Measurements from ENCODE around the gene IGFLR1.
A peak's percentile ranks its signal among the peaks of the same experiment; 100 is the strongest.

The IGFLR1 gene

DNA sequence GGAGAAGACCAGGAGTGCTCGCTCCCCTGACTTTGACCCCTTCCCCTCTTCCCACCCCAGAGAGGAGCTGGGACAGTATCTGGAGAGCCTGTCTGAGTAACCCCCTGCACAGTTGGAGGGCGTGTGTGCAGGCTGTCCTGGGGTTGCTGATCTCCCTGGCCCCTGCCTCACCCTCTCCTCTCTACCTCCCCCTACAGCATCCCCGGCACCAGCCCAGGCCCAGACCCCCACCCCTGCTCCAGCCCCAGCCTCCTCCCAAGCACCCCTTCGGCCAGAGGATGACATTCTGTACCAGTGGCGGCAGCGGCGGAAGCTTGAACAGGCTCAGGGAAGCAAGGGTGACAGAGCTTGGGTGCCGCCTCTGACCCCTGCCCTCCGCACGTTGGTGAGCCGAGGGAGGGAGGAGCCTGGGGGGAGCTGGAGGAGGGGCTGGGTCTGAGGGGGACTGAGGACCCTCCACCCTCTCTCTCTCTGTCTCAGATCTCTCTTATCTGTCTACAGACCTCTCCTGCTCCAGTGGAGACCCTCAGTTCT, 24.4 kb upstream of the IGFLR1 start:
- peaks cover 5% of the 10 kb centered on the region for H3K4me1 ChIP-seq (ENCODE audit: control insufficient read depth, insufficient read depth, low read length)
- DNase-seq (ENCODE audit: low read depth, low spot score): no peak
- H3K36me3 ChIP-seq (ENCODE audit: control insufficient read depth, insufficient read depth, low read length): peaks cover 4% of the 10 kb centered on the region
- no peaks in the 10 kb centered on the region for H3K9me3 ChIP-seq (ENCODE audit: control insufficient read depth, insufficient read depth, low read length)
- no CpG with 5 or more reads among the region's 11 CpGs for WGBS (ENCODE audit: insufficient coverage, insufficient read length)
- no peak overlapping the region for H3K27ac ChIP-seq (ENCODE audit: low read length)
- H3K27me3 ChIP-seq (ENCODE audit: control insufficient read depth, insufficient read depth, low read length): no peaks in the 10 kb centered on the region
- H3K4me3 ChIP-seq (ENCODE audit: low read length): no peak overlapping the region

DNA sequence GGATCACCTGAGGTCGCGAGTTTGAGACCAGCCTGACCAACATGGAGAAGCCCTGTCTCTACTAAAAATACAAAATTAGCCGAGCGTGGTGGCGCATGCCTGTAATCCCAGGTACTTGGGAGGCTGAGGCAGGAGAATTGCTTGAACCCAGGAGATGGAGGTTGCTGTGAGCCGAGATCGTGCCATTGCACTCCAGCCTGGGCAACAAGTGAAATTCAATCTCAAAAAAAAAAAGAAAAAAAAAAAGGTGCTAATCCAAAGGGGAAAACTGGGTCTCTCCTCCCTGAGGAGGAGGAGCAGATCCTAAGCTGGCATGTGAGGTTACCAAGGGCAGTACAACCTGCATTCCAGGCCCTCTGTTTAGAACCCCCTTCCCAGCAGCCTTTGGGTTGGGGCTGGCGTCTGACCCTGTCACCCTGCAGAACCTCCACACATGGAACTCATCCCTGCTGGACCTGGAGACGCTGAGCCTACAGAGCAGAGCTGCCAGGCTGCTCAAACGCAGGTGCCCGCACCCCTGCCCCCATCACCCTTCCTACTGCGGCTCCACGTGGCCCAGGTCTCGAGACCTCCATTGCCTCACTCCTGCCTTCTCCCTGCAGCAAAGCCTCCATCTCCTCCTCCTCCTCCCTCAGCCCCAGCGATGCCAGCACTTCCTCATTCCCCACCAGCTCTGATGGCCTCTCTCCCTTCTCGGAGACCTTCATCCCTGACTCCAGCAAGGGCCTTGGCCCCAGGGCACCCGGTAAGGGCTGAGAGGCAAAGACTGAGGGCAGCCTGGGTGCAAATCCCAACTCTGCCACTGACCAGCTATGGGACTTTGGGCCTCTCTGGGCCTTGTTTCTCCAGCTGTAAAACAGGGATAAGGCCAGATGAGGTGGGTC, 22.4 kb upstream of the IGFLR1 start:
- WGBS (ENCODE audit: insufficient coverage, insufficient read length): no CpG with 5 or more reads among the region's 17 CpGs
- DNase-seq (ENCODE audit: low read depth, low spot score): no peak
- Histone ChIP-seq H3K9me3 (ENCODE audit: control insufficient read depth, insufficient read depth, low read length) (no peaks in the 10 kb centered on the region), H3K36me3 (ENCODE audit: control insufficient read depth, insufficient read depth, low read length) (peaks cover 4% of the 10 kb centered on the region), H3K27ac (ENCODE audit: low read length) (no peak overlapping the region), H3K4me1 (ENCODE audit: control insufficient read depth, insufficient read depth, low read length) (peaks cover 5% of the 10 kb centered on the region), H3K4me3 (ENCODE audit: low read length) (no peak overlapping the region), H3K27me3 (ENCODE audit: control insufficient read depth, insufficient read depth, low read length) (no peaks in the 10 kb centered on the region)

DNA sequence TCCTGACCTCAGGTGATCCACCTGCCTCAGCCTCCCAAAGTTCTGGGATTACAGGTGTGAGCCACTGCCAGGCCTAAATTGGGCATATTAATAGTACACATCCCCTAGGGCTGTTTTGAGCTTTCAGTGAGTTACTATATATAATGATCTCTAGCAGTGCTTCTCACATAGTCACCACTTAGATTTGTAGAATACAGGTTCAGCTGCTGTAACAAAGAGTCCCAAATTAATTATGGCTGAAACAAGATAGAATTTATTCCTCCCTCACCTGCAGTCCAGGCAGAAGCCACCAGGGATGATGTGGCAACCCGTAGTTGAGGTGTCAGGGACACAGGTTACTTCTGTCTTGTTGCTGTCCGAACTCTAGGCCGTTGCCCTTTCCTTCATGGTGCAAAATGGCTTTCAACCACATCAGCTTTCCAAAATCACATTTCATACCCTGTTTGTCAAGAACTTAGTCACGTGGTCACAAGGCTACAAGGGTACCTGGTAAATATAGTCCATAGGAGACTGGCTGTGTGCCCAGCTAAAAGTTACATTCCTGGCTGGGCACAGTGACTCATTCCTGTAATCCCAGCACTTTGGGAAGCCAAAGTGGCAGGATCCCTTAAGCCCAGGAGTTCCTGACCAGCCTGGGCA, 18.6 kb upstream of the IGFLR1 start:
- DNase-seq (ENCODE audit: low read depth, low spot score): no peak
- Histone ChIP-seq H3K4me3 (ENCODE audit: low read length) (no peak overlapping the region), H3K9me3 (ENCODE audit: control insufficient read depth, insufficient read depth, low read length) (no peaks in the 10 kb centered on the region), H3K4me1 (ENCODE audit: control insufficient read depth, insufficient read depth, low read length) (0 out of 2 replicates have a peak, but pooled peaks cover 2% of the 10 kb centered on the region), H3K27me3 (ENCODE audit: control insufficient read depth, insufficient read depth, low read length) (no peaks in the 10 kb centered on the region), H3K36me3 (ENCODE audit: control insufficient read depth, insufficient read depth, low read length) (peaks cover 4% of the 10 kb centered on the region; the same call in 1 of the 2 replicates), H3K27ac (ENCODE audit: low read length) (no peak overlapping the region)
- WGBS (ENCODE audit: insufficient coverage, insufficient read length): no CpG with 5 or more reads among the region's 4 CpGs

DNA sequence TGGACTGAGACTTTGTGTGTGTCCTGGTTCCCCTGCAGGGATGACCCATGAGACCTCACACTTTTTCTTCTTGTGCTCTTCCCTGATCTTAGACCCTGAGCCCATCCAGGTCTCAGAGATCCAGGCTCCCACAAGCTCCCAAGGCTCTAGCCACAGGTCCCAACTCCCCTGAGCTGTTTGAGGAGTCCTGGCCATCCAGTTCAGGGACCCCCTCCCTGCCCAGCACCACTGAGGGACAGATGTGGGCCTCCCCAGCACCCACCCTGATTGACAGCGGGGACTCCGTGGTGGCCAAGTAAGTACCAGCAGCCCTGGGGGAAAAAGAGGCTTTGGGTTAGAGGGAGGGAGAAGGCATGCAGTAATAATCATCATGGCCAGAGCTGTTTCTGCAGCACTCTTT, 17.4 kb upstream of the IGFLR1 start:
- no peak for DNase-seq (ENCODE audit: low read depth, low spot score)
- Histone ChIP-seq H3K4me3 (ENCODE audit: low read length) (no peak overlapping the region), H3K4me1 (ENCODE audit: control insufficient read depth, insufficient read depth, low read length) (0 out of 2 replicates have a peak, but pooled peaks cover 2% of the 10 kb centered on the region), H3K36me3 (ENCODE audit: control insufficient read depth, insufficient read depth, low read length) (peaks cover 4% of the 10 kb centered on the region; the same call in 1 of the 2 replicates), H3K27me3 (ENCODE audit: control insufficient read depth, insufficient read depth, low read length) (no peaks in the 10 kb centered on the region), H3K27ac (ENCODE audit: low read length) (no peak overlapping the region), H3K9me3 (ENCODE audit: control insufficient read depth, insufficient read depth, low read length) (no peaks in the 10 kb centered on the region)
- WGBS (ENCODE audit: insufficient coverage, insufficient read length): no CpG with 5 or more reads among the region's 2 CpGs

DNA sequence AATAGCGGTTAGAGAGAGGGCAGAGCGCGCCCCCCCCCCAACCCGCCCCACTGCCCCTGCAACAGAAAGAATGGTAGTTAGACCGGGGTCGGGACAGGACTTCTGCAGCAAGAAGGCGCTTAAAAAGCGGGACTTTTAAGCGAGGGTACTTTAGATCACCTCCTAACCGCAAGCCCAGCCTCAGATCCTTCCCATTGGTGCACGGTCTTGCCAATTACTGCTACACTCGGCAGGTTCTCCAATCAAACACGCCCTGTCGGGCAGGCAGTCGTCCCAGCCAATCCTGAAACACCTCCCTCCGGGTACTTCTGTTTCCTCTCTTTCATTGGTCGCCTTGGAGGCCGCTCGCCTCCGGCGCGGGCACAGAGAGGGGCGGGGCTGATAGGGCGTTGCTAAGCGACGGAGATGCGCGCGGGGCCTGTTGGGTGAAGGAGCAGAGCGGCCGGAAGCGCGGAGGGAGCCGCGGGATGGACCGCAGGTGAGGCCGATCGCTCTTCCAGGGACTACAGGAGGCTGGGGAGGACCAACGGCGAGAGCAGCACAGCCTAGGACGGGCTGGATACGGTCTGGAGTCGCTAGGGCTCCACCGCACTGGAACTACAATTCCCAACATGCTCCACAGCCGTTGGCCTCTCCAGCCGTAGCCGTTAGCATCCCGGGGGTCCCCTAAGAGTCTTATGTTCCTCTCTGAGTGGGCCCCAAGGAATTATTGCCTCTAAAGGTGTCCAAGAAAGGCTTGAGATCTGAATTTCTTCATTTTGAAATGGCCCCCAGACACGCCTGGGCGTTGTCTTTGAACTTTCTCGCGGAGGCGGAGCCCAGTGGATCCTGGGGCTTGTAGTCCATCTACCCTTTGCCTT, 15.7 kb upstream of the IGFLR1 start, which contains the start of gene PROSER3:
Gene PROSER3, plus strand, starts transcription at position 428 of the 860 bp plus-strand sequence. Its CDS starts 40 bp downstream, at position 468.
- DNase-seq (ENCODE audit: low read depth, low spot score): peak; percentile 98
- no CpG with 5 or more reads among the region's 53 CpGs for WGBS (ENCODE audit: insufficient coverage, insufficient read length)
- no peak within 1 kb of the TSS for H3K27ac ChIP-seq (ENCODE audit: low read length)
- no peaks in the 10 kb centered on the region for H3K9me3 ChIP-seq (ENCODE audit: control insufficient read depth, insufficient read depth, low read length)
- H3K4me3 ChIP-seq (ENCODE audit: low read length): peak within 1 kb of the TSS; percentile 90
- H3K27me3 ChIP-seq (ENCODE audit: control insufficient read depth, insufficient read depth, low read length): no peaks in the 10 kb centered on the region
- peaks cover 4% of the 10 kb centered on the region; the same call in 1 of the 2 replicates for H3K36me3 ChIP-seq (ENCODE audit: control insufficient read depth, insufficient read depth, low read length)
- 0 out of 2 replicates have a peak, but pooled peaks cover 2% of the 10 kb centered on the region for H3K4me1 ChIP-seq (ENCODE audit: control insufficient read depth, insufficient read depth, low read length)

DNA sequence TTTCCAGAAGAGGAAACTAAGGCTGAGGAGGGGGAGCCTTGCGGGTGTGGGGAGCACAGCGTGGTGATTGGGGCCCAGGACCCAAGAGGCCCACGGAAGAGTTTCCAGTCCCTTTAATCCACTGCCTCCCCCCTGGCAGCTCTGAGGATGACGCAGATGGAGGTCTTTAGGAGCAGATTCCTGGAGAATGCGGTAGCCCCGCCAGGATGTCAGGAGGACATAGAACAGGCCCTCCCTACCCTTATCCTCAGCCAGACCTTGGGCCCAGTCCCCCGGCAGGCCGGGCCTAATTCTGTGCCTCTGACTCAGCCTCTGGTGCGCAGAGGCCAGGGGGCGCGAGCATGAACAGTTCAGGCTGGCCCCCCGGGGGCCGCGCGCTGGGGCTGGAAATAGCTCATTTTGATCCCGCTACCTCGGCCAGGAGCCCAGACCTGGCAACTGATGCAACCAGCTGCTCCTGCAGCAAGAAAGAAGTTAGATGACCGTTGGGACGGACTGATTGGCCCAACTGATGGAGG, 15.0 kb upstream of the IGFLR1 start:
- Histone ChIP-seq H3K9me3 (ENCODE audit: control insufficient read depth, insufficient read depth, low read length) (no peaks in the 10 kb centered on the region), H3K36me3 (ENCODE audit: control insufficient read depth, insufficient read depth, low read length) (peaks cover 4% of the 10 kb centered on the region; the same call in 1 of the 2 replicates), H3K4me3 (ENCODE audit: low read length) (peak overlapping the region; percentile 26; the same call in 1 of the 2 replicates), H3K27me3 (ENCODE audit: control insufficient read depth, insufficient read depth, low read length) (no peaks in the 10 kb centered on the region), H3K4me1 (ENCODE audit: control insufficient read depth, insufficient read depth, low read length) (0 out of 2 replicates have a peak, but pooled peaks cover 2% of the 10 kb centered on the region), H3K27ac (ENCODE audit: low read length) (no peak overlapping the region)
- DNase-seq (ENCODE audit: low read depth, low spot score): no peak
- WGBS (ENCODE audit: insufficient coverage, insufficient read length): no CpG with 5 or more reads among the region's 19 CpGs

DNA sequence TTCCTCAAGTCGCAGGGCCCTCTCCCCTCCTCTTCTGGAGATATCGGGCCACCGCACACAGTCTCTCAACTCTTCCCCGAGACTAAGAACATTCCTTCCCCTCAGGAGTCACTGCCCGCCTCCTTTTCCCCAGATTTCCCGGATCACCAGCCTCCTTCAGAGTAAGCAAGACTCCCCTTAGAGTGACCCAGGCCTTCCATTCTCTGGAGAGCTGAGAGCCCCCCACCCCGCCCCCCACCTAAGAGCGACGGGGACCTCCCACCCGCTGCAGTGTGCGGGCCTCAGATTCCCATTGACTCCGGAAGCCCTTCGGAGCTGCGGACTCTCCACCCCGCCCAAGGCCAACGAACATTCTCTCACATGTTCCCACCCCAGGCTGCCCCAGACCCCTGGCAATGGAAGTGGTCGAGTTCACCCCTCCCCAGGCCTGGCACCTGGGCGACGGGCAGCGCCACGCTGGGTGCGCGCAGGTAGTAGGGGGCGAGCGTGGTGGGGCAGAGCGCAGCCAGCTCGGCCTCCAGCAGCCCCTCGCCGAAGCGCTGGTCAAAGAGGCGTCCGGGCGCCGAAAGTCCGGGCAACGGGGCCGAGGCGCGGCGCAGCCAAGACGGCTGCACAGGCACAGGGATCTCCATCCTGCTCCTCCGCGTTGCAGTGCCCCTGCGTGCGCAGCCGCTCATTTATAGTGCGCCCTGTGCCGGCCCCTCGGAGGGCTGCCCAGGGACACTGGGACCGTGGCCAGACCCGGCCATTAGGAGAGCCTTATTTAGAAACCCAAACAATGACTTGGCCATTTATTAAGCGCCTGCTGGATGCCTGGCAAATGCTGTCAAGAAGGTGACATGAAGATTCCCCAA, 14.4 kb upstream of the IGFLR1 start, which contains the start of gene HSPB6:
Gene HSPB6, minus strand, starts transcription at position 653 of the 854 bp plus-strand sequence. Its CDS starts 21 bp downstream, at position 632.
- Histone ChIP-seq H3K4me1 (ENCODE audit: control insufficient read depth, insufficient read depth, low read length) (0 out of 2 replicates have a peak, but pooled peaks cover 2% of the 10 kb centered on the region), H3K36me3 (ENCODE audit: control insufficient read depth, insufficient read depth, low read length) (no peaks in the 10 kb centered on the region), H3K9me3 (ENCODE audit: control insufficient read depth, insufficient read depth, low read length) (no peaks in the 10 kb centered on the region), H3K27ac (ENCODE audit: low read length) (no peak within 1 kb of the TSS), H3K27me3 (ENCODE audit: control insufficient read depth, insufficient read depth, low read length) (no peaks in the 10 kb centered on the region), H3K4me3 (ENCODE audit: low read length) (peak within 1 kb of the TSS; percentile 69; the same call in 1 of the 2 replicates)
- WGBS (ENCODE audit: insufficient coverage, insufficient read length): no CpG with 5 or more reads among the region's 52 CpGs
- no peak for DNase-seq (ENCODE audit: low read depth, low spot score)

DNA sequence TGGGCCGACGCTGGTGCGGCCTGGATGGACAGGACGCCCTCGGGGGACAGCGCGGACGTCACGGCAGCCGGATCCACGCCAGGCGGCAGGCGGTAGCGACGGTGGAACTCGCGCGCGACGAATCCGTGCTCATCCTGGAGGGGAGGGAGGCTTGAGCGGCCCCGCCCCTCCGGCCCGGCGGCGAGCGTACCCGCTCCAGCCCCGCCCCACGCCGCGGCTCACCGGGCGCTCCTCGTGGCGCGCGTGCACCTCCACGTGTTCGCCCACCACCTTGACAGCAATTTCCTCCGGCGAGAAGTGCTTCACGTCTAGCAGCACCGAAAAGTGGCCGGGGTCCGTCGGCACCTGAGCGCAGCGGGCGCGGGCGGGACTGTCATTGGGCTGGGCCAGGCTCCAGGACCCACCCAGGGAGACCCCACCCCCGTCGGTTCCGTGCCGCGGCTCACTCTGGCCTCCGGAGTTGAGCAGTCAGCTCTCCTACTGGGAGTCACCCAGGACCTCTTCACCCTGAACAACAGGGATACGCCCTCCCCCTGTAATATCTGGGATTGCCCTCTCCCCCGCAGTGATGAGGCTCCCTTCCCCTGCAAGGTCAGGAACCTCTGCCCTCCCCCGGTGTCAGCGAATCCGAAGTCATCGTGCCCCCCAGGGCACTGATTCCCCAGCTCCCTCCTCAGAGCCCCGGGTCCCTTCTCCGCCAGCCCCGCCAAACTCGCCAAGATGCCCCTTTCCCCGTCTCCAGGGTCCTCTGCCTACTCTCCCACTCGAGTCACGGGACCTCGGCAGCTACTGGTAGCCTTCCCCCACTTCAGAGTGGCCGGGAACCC, 13.5 kb upstream of the IGFLR1 start:
- Histone ChIP-seq H3K27ac (ENCODE audit: low read length) (no peak overlapping the region), H3K36me3 (ENCODE audit: control insufficient read depth, insufficient read depth, low read length) (no peaks in the 10 kb centered on the region), H3K27me3 (ENCODE audit: control insufficient read depth, insufficient read depth, low read length) (no peaks in the 10 kb centered on the region), H3K4me3 (ENCODE audit: low read length) (peak overlapping the region; percentile 69; the same call in 1 of the 2 replicates), H3K9me3 (ENCODE audit: control insufficient read depth, insufficient read depth, low read length) (no peaks in the 10 kb centered on the region), H3K4me1 (ENCODE audit: control insufficient read depth, insufficient read depth, low read length) (0 out of 2 replicates have a peak, but pooled peaks cover 2% of the 10 kb centered on the region)
- no peak for DNase-seq (ENCODE audit: low read depth, low spot score)
- no CpG with 5 or more reads among the region's 74 CpGs for WGBS (ENCODE audit: insufficient coverage, insufficient read length)

Data from iPS DF 6.9 (cell line).